ENCODE data around the gene CSGALNACT2. TPM values are rescaled to one million over a fixed set of nuclear protein-coding genes. Genes with fewer than 3 reads are reported as not detected.

The CSGALNACT2 gene
- total and polyA plus RNA-seq, 2 of the 13 experiments (the other 11 are each of a cell fraction or from before 2014, with no cell fraction given) = 3.3 to 7.1 TPM

DNA sequence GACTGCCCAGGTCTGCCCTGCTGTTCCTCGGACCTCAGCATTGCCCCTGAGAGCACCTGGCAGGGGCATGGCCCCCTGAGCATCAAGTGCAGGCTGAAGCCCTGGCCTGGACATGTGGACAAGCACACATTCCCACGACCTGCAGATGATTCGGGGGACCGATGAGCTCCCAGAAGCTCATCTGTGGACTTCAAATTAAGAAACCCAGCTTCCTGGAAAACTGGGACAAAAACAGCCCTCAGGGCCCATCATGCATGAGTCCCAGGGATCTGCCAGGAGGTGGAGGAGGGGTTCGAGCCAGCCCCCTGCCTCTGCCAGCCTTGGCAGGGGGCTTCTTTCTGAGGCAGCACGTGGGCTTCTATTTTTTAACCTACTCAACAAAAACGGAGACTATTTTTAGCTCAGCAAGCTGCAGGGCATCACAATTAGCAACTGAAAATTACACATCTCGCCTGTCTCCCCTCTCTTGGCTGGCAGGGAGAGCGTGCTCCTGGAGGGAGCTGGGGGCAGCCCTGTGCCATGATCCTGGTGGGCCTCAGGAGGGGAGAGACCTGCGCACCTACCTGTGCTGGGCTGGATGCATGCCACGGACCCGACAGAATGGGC, 76.8 kb downstream of the CSGALNACT2 start (continued):
- TF ChIP-seq TAF15 (IDR thresholded peaks at IDR 0.05; ENCODE audit: low read depth, low read length, poor library complexity, severe bottlenecking) = no peak
- TF ChIP-seq ZNF710 (CRISPR knock-in tag; IDR thresholded peaks at IDR 0.05; ENCODE audit: borderline replicate concordance) = no peak
- no peak for TF ChIP-seq HDAC1 (CRISPR knock-in tag; IDR thresholded peaks at IDR 0.05)
- no peak for TF ChIP-seq ZBTB42 (CRISPR knock-in tag; IDR thresholded peaks at IDR 0.05)
- no peak for TF ChIP-seq SALL2 (CRISPR knock-in tag; IDR thresholded peaks at IDR 0.05)
- no peak for TF ChIP-seq ZNF101 (CRISPR knock-in tag; IDR thresholded peaks at IDR 0.05; ENCODE audit: borderline replicate concordance, low read depth)
- TF ChIP-seq KAT7 (CRISPR knock-in tag; IDR thresholded peaks at IDR 0.05; ENCODE audit: borderline replicate concordance) = no peak
- no peak for TF ChIP-seq DNMT1 (CRISPR knock-in tag; IDR thresholded peaks at IDR 0.05)
- no peak for TF ChIP-seq TOE1 (CRISPR knock-in tag; IDR thresholded peaks at IDR 0.05)

GRCh38 chr10:43215758-43216455, 77.7 kb downstream of the CSGALNACT2 start:
- H2AFZ ChIP-seq (ENCODE audit: low read length) = no peak overlapping the region
- no peak overlapping the region for H3K9ac ChIP-seq (ENCODE audit: insufficient read depth, low read depth, low read length)
- ATAC-seq (no peak), FAIRE-seq (no peak), DNase-seq (ENCODE audit: low spot score) (no peak)
- POLR2A ChIA-PET = no interaction called here
- in situ Hi-C loops (cut with HindIII; ENCODE audit: extremely low pct_ligation_motif_present, low pct_unique_long_range_greater_than_20kb) = no loop called here
- no peak overlapping the region for H3K27ac ChIP-seq (ENCODE audit: extremely low read length, insufficient read depth, low read length)
- BruUV-seq (replicated peaks) = no TSS peak
- intact Hi-C loops (cut with micrococcal nuclease; ENCODE audit: unreplicated experiment) = no loop called here
- no peaks in the 10 kb centered on the region for H3K9me3 ChIP-seq (ENCODE audit: low read length)
- 30% methylated on average over 6 of the region's 19 CpGs for WGBS (ENCODE audit: low lambda C conversion rate)
- no peaks in the 10 kb centered on the region for H3K79me2 ChIP-seq (ENCODE audit: insufficient read depth, low read length)
- H3K27me3 ChIP-seq (ENCODE audit: control insufficient read depth in 1 of 2, insufficient read depth in 2 of 2, low read length in 2 of 2) = peaks cover 10 to 43% of the 10 kb centered on the region in 2 experiments; a peak in 3 of 5 replicates
- CTCF ChIA-PET (ENCODE audit: low intra/inter-chr PET ratio, low total read pairs) = no interaction called here
- no peak overlapping the region for H3K4me3 ChIP-seq (replicated peaks in 1 of 3; ENCODE audit: insufficient read depth in 1 of 3, low read depth in 2 of 3, low read length in 3 of 3)
- no peaks in the 10 kb centered on the region for H3K4me1 ChIP-seq (ENCODE audit: insufficient read depth, low read length)
- TF ChIP-seq TMF1 (CRISPR knock-in tag; IDR thresholded peaks at IDR 0.05; ENCODE audit: low read depth) = no peak
- no peak for TF ChIP-seq PAF1 (CRISPR knock-in tag; IDR thresholded peaks at IDR 0.05)
- TF ChIP-seq AKNA (CRISPR knock-in tag; IDR thresholded peaks at IDR 0.05; ENCODE audit: borderline replicate concordance) = no peak
- no peaks in the 10 kb centered on the region for H3K36me3 ChIP-seq (replicated peaks in 1 of 2; ENCODE audit: control insufficient read depth in 1 of 2, insufficient read depth in 2 of 2, low read length in 2 of 2)
- H4K20me1 ChIP-seq (ENCODE audit: insufficient read depth, low read length) = no peaks in the 10 kb centered on the region
- H3K4me2 ChIP-seq (ENCODE audit: low read depth, low read length) = no peak overlapping the region

All from HepG2 (cell line).